HT-29 (cell line): Measurements from ENCODE around the gene PRELID1. TPM values are rescaled to one million over a fixed set of nuclear protein-coding genes. Genes with fewer than 3 reads are reported as not detected.
"Not testable (repeated sequence)": the region's sequence is repeated elsewhere in the genome, so short reads cannot be mapped to it uniquely, and the experiment has no call there.

ENCODE experiments used
- DNase-seq: peaks from one replicate; pipeline ENCODE4 v3.0.0-alpha.2; 2015; ENCODE audit warnings: low spot score
- total RNA-seq: library from RNA; depleted of rRNA; stranded (reverse); fragments of >200 nt; shearing (Covaris generic); gene quantifications from 2 replicates; pipeline ENCODE4 v1.2.3, GENCODE V29; 2014; rRNA removed

The PRELID1 gene
- total RNA-seq: 556 and 582 TPM in 2 replicates

- peak; percentile 78 for DNase-seq
These were observed at the start of gene PRELID1, which contains the start of gene RAB24 for GRCh38 chr5:177303121-177303924. TSS of gene PRELID1 (plus strand) at chr5:177303799. CDS start at chr5:177303986, 187 bp downstream. TSS of gene RAB24 (minus strand) at chr5:177303719. CDS start at chr5:177303288, 431 bp downstream.

GRCh38 chr5:177256296-177256695, 47.3 kb upstream of the PRELID1 start:
- DNase-seq: no peak

GRCh38 chr5:177258711-177259110, 44.9 kb upstream of the PRELID1 start:
- not testable (repeated sequence) for DNase-seq

- DNase-seq: no peak
These were observed 42.6 kb upstream of the PRELID1 start for GRCh38 chr5:177260961-177261360.

- no peak for DNase-seq
These were observed 42.1 kb upstream of the PRELID1 start for GRCh38 chr5:177261510-177261909.

GRCh38 chr5:177264178-177264577, 39.4 kb upstream of the PRELID1 start:
- DNase-seq: no peak

GRCh38 chr5:177265395-177265794, 38.2 kb upstream of the PRELID1 start:
- no peak for DNase-seq

GRCh38 chr5:177269232-177269895, 34.2 kb upstream of the PRELID1 start:
- DNase-seq: no peak

GRCh38 chr5:177269976-177270375, 33.6 kb upstream of the PRELID1 start:
- DNase-seq: no peak

- no peak for DNase-seq
These were observed 32.9 kb upstream of the PRELID1 start for GRCh38 chr5:177270653-177271052.

GRCh38 chr5:177271113-177271512, 32.5 kb upstream of the PRELID1 start:
- no peak for DNase-seq

- DNase-seq: no peak
These were observed 27.7 kb upstream of the PRELID1 start for GRCh38 chr5:177275883-177276282.

GRCh38 chr5:177276886-177277285, 26.7 kb upstream of the PRELID1 start:
- no peak for DNase-seq

GRCh38 chr5:177288191-177288590, 15.4 kb upstream of the PRELID1 start:
- no peak for DNase-seq

GRCh38 chr5:177290816-177291596, 12.6 kb upstream of the PRELID1 start:
- no peak for DNase-seq

- DNase-seq: no peak
These were observed 11.9 kb upstream of the PRELID1 start for GRCh38 chr5:177291735-177292134.

- no peak for DNase-seq
These were observed 9.6 kb upstream of the PRELID1 start for GRCh38 chr5:177293819-177294581.

GRCh38 chr5:177294632-177295031, 9.0 kb upstream of the PRELID1 start:
- no peak for DNase-seq

GRCh38 chr5:177295924-177296323, 7.7 kb upstream of the PRELID1 start:
- no peak for DNase-seq

GRCh38 chr5:177296581-177296980, 7.0 kb upstream of the PRELID1 start:
- DNase-seq: no peak

- DNase-seq: no peak
These were observed 5.7 kb upstream of the PRELID1 start for GRCh38 chr5:177297922-177298321.
